ENCODE results near the gene ELP5.

DNA sequence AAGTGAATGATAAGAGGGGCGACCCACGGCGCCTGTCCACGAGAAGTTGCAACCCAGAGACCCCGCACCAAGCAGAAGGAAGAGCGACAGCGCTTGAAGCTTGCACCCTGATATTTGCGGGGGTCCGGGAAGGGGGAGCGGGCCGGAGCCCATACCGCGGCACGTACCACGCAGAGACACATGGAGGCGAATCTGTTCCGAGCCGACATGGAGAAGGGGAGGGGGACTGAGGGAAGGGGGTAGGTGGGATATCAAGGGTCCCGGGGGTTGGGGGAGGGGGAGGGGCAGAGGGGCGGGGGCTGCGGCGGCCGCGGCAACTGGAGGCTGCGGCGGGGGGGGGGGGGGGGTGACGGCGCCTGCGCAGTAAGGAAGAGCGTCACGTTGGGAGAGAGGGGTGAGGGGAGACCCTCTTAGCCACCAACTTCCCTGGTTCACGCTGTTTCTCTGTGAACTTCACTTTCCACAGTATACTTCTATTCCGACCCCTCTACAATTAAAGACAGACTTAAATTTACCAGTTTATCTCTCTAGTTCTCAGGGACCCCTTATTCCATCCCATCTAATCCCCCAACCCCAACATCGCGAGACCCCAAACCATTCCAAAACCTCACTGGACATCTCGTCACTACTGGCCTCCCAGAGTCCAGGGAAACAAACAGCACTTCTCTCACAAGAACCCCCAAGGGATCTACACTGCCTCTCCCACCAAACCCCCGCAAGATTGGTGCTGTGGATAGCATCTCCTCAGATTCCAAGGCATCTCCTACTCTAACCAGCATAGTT is 40.3 kb upstream of the ELP5 start:
- TF ChIP-seq, protein P1, sequence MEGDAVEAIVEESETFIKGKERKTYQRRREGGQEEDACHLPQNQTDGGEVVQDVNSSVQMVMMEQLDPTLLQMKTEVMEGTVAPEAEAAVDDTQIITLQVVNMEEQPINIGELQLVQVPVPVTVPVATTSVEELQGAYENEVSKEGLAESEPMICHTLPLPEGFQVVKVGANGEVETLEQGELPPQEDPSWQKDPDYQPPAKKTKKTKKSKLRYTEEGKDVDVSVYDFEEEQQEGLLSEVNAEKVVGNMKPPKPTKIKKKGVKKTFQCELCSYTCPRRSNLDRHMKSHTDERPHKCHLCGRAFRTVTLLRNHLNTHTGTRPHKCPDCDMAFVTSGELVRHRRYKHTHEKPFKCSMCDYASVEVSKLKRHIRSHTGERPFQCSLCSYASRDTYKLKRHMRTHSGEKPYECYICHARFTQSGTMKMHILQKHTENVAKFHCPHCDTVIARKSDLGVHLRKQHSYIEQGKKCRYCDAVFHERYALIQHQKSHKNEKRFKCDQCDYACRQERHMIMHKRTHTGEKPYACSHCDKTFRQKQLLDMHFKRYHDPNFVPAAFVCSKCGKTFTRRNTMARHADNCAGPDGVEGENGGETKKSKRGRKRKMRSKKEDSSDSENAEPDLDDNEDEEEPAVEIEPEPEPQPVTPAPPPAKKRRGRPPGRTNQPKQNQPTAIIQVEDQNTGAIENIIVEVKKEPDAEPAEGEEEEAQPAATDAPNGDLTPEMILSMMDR (IDR thresholded peaks at IDR 0.05; ENCODE audit: insufficient read depth, low read depth, low read length): no peak
- no peak for TF ChIP-seq EZH2 (IDR thresholded peaks at IDR 0.05; ENCODE audit: insufficient read depth, low read length)
